ENCODE measurements around the gene XYLT1.

DNA sequence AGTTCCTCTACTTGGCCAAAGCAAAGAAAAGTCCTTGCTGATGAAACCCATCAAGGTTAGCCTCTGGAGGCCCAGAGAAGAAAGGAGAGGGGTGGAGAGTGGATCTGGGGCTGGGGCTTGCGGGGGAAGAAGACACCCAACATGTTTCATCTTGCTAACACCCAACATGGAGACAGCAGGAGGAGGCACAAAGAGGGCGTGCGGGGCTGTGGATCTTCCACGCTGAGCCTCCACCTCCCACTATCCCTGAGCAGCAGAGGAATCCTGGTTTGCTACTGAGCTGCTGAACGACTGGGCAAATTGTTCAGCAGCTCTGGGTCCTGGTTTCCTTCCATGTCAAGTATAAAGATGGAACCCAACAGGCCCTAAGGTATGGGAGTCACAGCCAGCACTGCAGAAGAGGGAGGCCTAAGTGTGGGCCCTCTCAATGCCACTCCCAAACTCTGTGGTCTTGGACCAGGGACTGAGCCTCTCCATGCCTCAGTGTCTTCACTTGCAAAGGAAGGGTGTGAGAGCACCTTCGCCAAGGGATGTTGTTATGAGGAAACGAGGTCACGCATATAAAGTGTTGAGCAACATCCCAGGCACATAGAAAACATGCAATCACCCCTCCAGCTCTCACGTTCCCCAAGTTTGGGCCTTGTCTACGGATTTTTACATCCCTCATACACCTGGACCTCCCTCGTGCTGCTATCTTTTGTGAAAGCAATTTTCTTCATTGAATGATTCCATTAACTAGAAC, 122.5 kb downstream of the XYLT1 start:
- TF ChIP-seq, protein P1, sequence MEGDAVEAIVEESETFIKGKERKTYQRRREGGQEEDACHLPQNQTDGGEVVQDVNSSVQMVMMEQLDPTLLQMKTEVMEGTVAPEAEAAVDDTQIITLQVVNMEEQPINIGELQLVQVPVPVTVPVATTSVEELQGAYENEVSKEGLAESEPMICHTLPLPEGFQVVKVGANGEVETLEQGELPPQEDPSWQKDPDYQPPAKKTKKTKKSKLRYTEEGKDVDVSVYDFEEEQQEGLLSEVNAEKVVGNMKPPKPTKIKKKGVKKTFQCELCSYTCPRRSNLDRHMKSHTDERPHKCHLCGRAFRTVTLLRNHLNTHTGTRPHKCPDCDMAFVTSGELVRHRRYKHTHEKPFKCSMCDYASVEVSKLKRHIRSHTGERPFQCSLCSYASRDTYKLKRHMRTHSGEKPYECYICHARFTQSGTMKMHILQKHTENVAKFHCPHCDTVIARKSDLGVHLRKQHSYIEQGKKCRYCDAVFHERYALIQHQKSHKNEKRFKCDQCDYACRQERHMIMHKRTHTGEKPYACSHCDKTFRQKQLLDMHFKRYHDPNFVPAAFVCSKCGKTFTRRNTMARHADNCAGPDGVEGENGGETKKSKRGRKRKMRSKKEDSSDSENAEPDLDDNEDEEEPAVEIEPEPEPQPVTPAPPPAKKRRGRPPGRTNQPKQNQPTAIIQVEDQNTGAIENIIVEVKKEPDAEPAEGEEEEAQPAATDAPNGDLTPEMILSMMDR (conservative IDR thresholded peaks at IDR 0.05), result no peak
- TF ChIP-seq EZH2 (IDR thresholded peaks at IDR 0.05; ENCODE audit: low read depth), result no peak

All from PC-9 (cell line).